Measurements from ENCODE around the gene MRGPRX2. TPM values are rescaled to one million over a fixed set of nuclear protein-coding genes. Genes with fewer than 3 reads are reported as not detected.

Gene MRGPRX2
- total and polyA plus RNA-seq, 2 experiments from 2014 or later, result not detected

GRCh38 chr11:19026862-19027261 is 33.7 kb downstream of the MRGPRX2 start (continued):
- TF ChIP-seq, protein P1, sequence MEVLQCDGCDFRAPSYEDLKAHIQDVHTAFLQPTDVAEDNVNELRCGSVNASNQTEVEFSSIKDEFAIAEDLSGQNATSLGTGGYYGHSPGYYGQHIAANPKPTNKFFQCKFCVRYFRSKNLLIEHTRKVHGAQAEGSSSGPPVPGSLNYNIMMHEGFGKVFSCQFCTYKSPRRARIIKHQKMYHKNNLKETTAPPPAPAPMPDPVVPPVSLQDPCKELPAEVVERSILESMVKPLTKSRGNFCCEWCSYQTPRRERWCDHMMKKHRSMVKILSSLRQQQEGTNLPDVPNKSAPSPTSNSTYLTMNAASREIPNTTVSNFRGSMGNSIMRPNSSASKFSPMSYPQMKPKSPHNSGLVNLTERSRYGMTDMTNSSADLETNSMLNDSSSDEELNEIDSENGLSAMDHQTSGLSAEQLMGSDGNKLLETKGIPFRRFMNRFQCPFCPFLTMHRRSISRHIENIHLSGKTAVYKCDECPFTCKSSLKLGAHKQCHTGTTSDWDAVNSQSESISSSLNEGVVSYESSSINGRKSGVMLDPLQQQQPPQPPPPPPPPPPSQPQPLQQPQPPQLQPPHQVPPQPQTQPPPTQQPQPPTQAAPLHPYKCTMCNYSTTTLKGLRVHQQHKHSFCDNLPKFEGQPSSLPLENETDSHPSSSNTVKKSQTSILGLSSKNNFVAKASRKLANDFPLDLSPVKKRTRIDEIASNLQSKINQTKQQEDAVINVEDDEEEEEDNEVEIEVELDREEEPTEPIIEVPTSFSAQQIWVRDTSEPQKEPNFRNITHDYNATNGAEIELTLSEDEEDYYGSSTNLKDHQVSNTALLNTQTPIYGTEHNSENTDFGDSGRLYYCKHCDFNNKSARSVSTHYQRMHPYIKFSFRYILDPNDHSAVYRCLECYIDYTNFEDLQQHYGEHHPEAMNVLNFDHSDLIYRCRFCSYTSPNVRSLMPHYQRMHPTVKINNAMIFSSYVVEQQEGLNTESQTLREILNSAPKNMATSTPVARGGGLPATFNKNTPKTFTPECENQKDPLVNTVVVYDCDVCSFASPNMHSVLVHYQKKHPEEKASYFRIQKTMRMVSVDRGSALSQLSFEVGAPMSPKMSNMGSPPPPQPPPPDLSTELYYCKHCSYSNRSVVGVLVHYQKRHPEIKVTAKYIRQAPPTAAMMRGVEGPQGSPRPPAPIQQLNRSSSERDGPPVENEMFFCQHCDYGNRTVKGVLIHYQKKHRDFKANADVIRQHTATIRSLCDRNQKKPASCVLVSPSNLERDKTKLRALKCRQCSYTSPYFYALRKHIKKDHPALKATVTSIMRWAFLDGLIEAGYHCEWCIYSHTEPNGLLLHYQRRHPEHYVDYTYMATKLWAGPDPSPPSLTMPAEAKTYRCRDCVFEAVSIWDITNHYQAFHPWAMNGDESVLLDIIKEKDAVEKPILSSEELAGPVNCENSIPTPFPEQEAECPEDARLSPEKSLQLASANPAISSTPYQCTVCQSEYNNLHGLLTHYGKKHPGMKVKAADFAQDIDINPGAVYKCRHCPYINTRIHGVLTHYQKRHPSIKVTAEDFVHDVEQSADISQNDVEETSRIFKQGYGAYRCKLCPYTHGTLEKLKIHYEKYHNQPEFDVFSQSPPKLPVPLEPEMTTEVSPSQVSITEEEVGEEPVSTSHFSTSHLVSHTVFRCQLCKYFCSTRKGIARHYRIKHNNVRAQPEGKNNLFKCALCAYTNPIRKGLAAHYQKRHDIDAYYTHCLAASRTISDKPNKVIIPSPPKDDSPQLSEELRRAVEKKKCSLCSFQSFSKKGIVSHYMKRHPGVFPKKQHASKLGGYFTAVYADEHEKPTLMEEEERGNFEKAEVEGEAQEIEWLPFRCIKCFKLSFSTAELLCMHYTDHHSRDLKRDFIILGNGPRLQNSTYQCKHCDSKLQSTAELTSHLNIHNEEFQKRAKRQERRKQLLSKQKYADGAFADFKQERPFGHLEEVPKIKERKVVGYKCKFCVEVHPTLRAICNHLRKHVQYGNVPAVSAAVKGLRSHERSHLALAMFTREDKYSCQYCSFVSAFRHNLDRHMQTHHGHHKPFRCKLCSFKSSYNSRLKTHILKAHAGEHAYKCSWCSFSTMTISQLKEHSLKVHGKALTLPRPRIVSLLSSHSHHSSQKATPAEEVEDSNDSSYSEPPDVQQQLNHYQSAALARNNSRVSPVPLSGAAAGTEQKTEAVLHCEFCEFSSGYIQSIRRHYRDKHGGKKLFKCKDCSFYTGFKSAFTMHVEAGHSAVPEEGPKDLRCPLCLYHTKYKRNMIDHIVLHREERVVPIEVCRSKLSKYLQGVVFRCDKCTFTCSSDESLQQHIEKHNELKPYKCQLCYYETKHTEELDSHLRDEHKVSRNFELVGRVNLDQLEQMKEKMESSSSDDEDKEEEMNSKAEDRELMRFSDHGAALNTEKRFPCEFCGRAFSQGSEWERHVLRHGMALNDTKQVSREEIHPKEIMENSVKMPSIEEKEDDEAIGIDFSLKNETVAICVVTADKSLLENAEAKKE (CRISPR knock-in tag; IDR thresholded peaks at IDR 0.05), result no peak
- TF ChIP-seq CREB1 (CRISPR knock-in tag; IDR thresholded peaks at IDR 0.05; ENCODE audit: low read depth) (no peak), POLR2AphosphoS5 (IDR thresholded peaks at IDR 0.05; ENCODE audit: low read depth) (no peak)
- TF ChIP-seq, protein P2, sequence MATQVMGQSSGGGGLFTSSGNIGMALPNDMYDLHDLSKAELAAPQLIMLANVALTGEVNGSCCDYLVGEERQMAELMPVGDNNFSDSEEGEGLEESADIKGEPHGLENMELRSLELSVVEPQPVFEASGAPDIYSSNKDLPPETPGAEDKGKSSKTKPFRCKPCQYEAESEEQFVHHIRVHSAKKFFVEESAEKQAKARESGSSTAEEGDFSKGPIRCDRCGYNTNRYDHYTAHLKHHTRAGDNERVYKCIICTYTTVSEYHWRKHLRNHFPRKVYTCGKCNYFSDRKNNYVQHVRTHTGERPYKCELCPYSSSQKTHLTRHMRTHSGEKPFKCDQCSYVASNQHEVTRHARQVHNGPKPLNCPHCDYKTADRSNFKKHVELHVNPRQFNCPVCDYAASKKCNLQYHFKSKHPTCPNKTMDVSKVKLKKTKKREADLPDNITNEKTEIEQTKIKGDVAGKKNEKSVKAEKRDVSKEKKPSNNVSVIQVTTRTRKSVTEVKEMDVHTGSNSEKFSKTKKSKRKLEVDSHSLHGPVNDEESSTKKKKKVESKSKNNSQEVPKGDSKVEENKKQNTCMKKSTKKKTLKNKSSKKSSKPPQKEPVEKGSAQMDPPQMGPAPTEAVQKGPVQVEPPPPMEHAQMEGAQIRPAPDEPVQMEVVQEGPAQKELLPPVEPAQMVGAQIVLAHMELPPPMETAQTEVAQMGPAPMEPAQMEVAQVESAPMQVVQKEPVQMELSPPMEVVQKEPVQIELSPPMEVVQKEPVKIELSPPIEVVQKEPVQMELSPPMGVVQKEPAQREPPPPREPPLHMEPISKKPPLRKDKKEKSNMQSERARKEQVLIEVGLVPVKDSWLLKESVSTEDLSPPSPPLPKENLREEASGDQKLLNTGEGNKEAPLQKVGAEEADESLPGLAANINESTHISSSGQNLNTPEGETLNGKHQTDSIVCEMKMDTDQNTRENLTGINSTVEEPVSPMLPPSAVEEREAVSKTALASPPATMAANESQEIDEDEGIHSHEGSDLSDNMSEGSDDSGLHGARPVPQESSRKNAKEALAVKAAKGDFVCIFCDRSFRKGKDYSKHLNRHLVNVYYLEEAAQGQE (IDR thresholded peaks at IDR 0.05; ENCODE audit: unreplicated experiment), result no peak
